Neuron (in vitro differentiated cells): ENCODE measurements around the gene ACSM6.
"Not testable (repeated sequence)": the region's sequence is repeated elsewhere in the genome, so short reads cannot be mapped to it uniquely, and the experiment has no call there.

Experiments
- H2AFZ ChIP-seq: one replicate; pipeline ENCODE4 v1.6.1; 2013; ENCODE audit warnings: low read depth, mild to moderate bottlenecking, inconsistent platforms, low read length, moderate library complexity
- H3K27me3 ChIP-seq: one replicate; pipeline ENCODE4 v1.6.1; 2013; ENCODE audit warnings: low read length; ENCODE audit not compliant: insufficient read depth
- H3K36me3 ChIP-seq: one replicate; pipeline ENCODE4 v1.6.1; 2013; ENCODE audit warnings: low read length; ENCODE audit not compliant: insufficient read depth
- H3K4me1 ChIP-seq: one replicate; pipeline ENCODE4 v1.6.1; 2013; ENCODE audit warnings: low read length; ENCODE audit not compliant: insufficient read depth
- H3K4me3 ChIP-seq: 2 replicates; pipeline ENCODE4 v1.5.1; 2013; ENCODE audit warnings: mild to moderate bottlenecking, low read length, moderate library complexity
- H3K9me3 ChIP-seq: one replicate; pipeline ENCODE4 v1.6.1; 2013; ENCODE audit warnings: low read length

ACSM6 gene

GRCh38 chr10:95188593-95188992 lies 5.4 kb upstream of the ACSM6 start:
- H3K27me3 ChIP-seq: no peaks in the 10 kb centered on the region
- H3K9me3 ChIP-seq: no peaks in the 10 kb centered on the region
- no peaks in the 10 kb centered on the region for H3K4me1 ChIP-seq
- H3K4me3 ChIP-seq: no peak overlapping the region
- H2AFZ ChIP-seq: no peak overlapping the region
- H3K36me3 ChIP-seq: no peaks in the 10 kb centered on the region

- Histone ChIP-seq H3K9me3 (no peaks in the 10 kb centered on the region), H3K4me3 (no peak overlapping the region), H3K36me3 (no peaks in the 10 kb centered on the region), H3K27me3 (no peaks in the 10 kb centered on the region), H3K4me1 (no peaks in the 10 kb centered on the region), H2AFZ (no peak overlapping the region)
These were observed 2.0 kb downstream of the ACSM6 start for GRCh38 chr10:95196046-95196445.

GRCh38 chr10:95201736-95202135 lies 7.7 kb downstream of the ACSM6 start:
- Histone ChIP-seq H3K4me1 (no peaks in the 10 kb centered on the region), H3K36me3 (no peaks in the 10 kb centered on the region), H3K4me3 (no peak overlapping the region), H3K9me3 (no peaks in the 10 kb centered on the region), H3K27me3 (no peaks in the 10 kb centered on the region), H2AFZ (no peak overlapping the region)

- not testable (repeated sequence) for H3K36me3 ChIP-seq, H3K4me1 ChIP-seq, H3K4me3 ChIP-seq, H2AFZ ChIP-seq, H3K27me3 ChIP-seq, H3K9me3 ChIP-seq
These were observed 8.8 kb downstream of the ACSM6 start for GRCh38 chr10:95202865-95203264.

DNA sequence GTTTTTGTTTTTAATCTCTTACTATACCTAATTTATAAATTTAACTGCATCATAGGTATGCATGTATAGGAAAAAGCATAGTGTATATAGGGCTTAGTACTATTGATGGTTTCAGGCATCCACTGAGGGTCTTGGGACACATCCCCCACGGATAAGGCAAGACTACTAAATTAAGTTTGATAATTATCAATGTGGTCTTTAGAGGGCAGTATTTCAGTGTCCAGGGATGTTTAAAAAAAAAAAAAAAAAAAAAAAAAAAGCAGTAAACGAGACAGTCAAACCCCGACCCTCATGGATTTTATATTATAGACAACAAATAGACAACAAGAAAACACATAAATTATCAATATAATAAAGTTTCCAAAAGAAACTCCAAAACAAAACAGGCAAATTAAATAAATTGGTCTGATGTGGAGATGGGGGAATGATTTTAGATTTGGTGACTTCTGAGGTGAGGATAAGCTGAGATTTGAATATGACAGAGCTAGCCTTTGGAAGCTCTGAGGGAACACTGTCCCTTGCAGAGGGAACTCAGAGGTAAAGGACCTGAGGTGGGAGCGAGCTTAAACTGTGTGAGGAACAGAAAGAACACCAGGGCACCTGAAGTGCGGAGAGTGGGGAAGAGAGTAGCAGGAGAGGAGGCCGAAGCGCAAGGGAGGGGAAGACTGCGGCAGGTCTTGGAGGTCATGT lies 14.8 kb downstream of the ACSM6 start:
- Histone ChIP-seq H3K4me1 (no peaks in the 10 kb centered on the region), H3K4me3 (no peak overlapping the region), H3K27me3 (no peaks in the 10 kb centered on the region), H3K36me3 (no peaks in the 10 kb centered on the region), H3K9me3 (no peaks in the 10 kb centered on the region), H2AFZ (no peak overlapping the region)

- Histone ChIP-seq H3K9me3 (no peaks in the 10 kb centered on the region), H3K4me3 (no peak overlapping the region), H2AFZ (no peak overlapping the region), H3K36me3 (no peaks in the 10 kb centered on the region), H3K27me3 (no peaks in the 10 kb centered on the region), H3K4me1 (no peaks in the 10 kb centered on the region)
These were observed 15.6 kb downstream of the ACSM6 start for GRCh38 chr10:95209509-95210127.

DNA sequence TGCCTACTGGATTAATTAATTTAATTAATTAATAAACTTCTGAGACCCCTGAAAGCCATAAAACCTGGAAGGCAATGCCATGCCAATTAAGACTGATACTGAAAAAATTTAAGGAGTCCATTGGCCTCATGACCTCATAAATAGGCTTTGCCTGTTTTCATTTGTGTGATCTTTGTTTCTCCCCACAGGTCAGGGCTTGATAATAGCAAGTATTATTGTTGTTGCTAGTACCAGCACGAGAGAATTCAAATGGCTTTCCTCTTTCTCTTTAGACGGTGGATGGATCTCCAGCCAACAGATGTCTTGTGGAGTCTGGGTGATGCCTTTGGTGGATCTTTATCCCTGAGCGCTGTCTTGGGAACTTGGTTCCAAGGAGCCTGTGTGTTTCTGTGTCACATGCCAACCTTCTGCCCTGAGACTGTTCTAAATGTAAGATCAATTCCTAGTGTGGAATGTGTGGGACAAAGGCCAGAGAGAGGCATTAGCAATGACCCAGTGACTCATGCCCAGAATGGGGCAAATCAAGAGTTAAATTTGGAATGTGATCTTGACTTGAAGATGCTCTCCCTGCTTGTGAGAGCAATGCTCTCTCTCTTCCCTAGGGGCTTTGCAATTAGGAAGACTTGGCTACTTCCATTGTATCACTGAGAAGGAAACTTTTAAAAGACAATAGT lies 17.7 kb downstream of the ACSM6 start:
- Histone ChIP-seq H3K27me3 (no peaks in the 10 kb centered on the region), H3K4me1 (no peaks in the 10 kb centered on the region), H2AFZ (no peak overlapping the region), H3K36me3 (no peaks in the 10 kb centered on the region), H3K4me3 (no peak overlapping the region), H3K9me3 (no peaks in the 10 kb centered on the region)

- Histone ChIP-seq H2AFZ (no peak overlapping the region), H3K36me3 (no peaks in the 10 kb centered on the region), H3K4me3 (no peak overlapping the region), H3K4me1 (no peaks in the 10 kb centered on the region), H3K9me3 (no peaks in the 10 kb centered on the region), H3K27me3 (no peaks in the 10 kb centered on the region)
These were observed 20.3 kb downstream of the ACSM6 start for GRCh38 chr10:95214369-95214768.

DNA sequence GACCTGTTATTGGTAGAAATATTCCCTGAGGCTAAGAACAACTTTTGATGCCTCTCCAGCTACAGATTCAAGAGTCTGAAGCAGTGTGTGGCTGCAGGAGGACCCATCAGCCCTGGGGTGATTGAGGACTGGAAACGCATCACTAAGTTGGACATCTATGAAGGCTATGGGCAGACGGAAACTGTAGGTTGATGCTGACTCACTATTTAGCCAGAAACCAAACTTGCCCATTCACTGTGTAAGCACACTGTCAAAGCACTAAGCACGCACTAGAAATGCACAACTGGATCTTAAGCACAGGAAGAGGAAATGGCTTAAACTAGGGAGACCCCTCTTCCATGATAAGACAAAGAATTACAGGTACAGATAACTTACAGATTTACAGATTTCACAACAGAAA lies 20.8 kb downstream of the ACSM6 start:
- Histone ChIP-seq H3K27me3 (no peaks in the 10 kb centered on the region), H3K4me3 (no peak overlapping the region), H3K36me3 (no peaks in the 10 kb centered on the region), H3K9me3 (no peaks in the 10 kb centered on the region), H3K4me1 (no peaks in the 10 kb centered on the region), H2AFZ (no peak overlapping the region)

- Histone ChIP-seq H2AFZ (no peak overlapping the region), H3K27me3 (no peaks in the 10 kb centered on the region), H3K9me3 (no peaks in the 10 kb centered on the region), H3K36me3 (no peaks in the 10 kb centered on the region), H3K4me3 (no peak overlapping the region), H3K4me1 (no peaks in the 10 kb centered on the region)
These were observed 23.4 kb downstream of the ACSM6 start for GRCh38 chr10:95217476-95217875.

- H2AFZ ChIP-seq: no peak overlapping the region
- no peaks in the 10 kb centered on the region for H3K27me3 ChIP-seq
- H3K4me3 ChIP-seq: no peak overlapping the region
- no peaks in the 10 kb centered on the region for H3K9me3 ChIP-seq
- no peaks in the 10 kb centered on the region for H3K4me1 ChIP-seq
- no peaks in the 10 kb centered on the region for H3K36me3 ChIP-seq
These were observed 26.5 kb downstream of the ACSM6 start for GRCh38 chr10:95220539-95220938.

DNA sequence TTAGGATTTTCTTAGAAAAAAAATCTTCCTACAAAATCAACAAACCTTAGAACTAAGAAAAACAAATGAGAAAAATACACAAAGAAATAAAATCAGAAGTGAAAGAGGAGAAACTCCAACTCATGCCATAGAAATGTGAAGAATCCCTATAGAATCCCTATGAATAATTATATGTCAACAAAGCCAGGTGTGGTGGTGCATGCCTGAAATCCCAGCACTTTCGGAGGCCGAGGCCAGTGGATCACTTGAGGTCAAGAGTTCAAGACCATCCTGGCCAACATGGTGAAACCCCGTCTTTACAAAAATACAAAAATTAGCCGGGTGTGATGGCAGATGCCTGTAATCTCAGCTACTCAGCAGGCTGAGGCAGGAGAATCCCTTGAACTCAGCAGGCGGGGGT lies 27.1 kb downstream of the ACSM6 start:
- no peaks in the 10 kb centered on the region for H3K36me3 ChIP-seq
- H3K9me3 ChIP-seq: no peaks in the 10 kb centered on the region
- no peaks in the 10 kb centered on the region for H3K4me1 ChIP-seq
- H3K27me3 ChIP-seq: no peaks in the 10 kb centered on the region
- H2AFZ ChIP-seq: no peak overlapping the region
- no peak overlapping the region for H3K4me3 ChIP-seq

GRCh38 chr10:95225136-95225535 lies 31.1 kb downstream of the ACSM6 start:
- no peak overlapping the region for H3K4me3 ChIP-seq
- no peak overlapping the region for H2AFZ ChIP-seq
- H3K9me3 ChIP-seq: no peaks in the 10 kb centered on the region
- H3K4me1 ChIP-seq: no peaks in the 10 kb centered on the region
- H3K27me3 ChIP-seq: no peaks in the 10 kb centered on the region
- no peaks in the 10 kb centered on the region for H3K36me3 ChIP-seq
